Spinal cord (tissue), 10 donors: ENCODE data around the gene DAPK1. TPM values are rescaled to one million over a fixed set of nuclear protein-coding genes. Genes with fewer than 3 reads are reported as not detected.
"Not testable (repeated sequence)": the region's sequence is repeated elsewhere in the genome, so short reads cannot be mapped to it uniquely, and the experiment has no call there.

ENCODE experiments used
- DNase-seq, 6 donors: peaks; one replicate each; pipeline versions ENCODE4 v3.0.0 to v3.0.0-alpha.2; 2013 to 2015; ENCODE audit warnings: low spot score in 6 of 6, low read depth in 4 of 6
- H3K27ac ChIP-seq: one replicate; pipeline ENCODE4 v1.5.1; 2013; ENCODE audit warnings: low read depth, low read length, control low read depth
- H3K27me3 ChIP-seq: one replicate; pipeline ENCODE4 v1.6.1; 2013; ENCODE audit warnings: low read length; ENCODE audit not compliant: control insufficient read depth, insufficient read depth
- H3K36me3 ChIP-seq: one replicate; pipeline ENCODE4 v1.6.1; 2013; ENCODE audit warnings: low read length; ENCODE audit not compliant: control insufficient read depth, insufficient read depth
- H3K4me1 ChIP-seq: one replicate; pipeline ENCODE4 v1.6.1; 2013; ENCODE audit warnings: low read length; ENCODE audit not compliant: control insufficient read depth, insufficient read depth
- H3K4me3 ChIP-seq: one replicate; pipeline ENCODE4 v1.5.1; 2013; ENCODE audit warnings: low read depth, low read length, control low read depth
- H3K9me3 ChIP-seq: one replicate; pipeline ENCODE4 v1.6.1; 2013; ENCODE audit warnings: low read length; ENCODE audit not compliant: control insufficient read depth, insufficient read depth
- WGBS: methylation state at CpG from one replicate; pipeline ENCODE4 v1.1.5; 2013; ENCODE audit warnings: missing lambda C conversion rate; ENCODE audit not compliant: insufficient coverage; 5-methylcytosine and 5-hydroxymethylcytosine counted together
- polyA plus RNA-seq, 2 donors: library from polyadenylated mRNA; unstranded; fragments of 120-200 nt; gene quantifications; one replicate each; pipeline ENCODE4 v1.2.1, GENCODE V29; 2013; ENCODE audit not compliant: insufficient read length in 2 of 2
- total RNA-seq, 2 donors: library from RNA; depleted of rRNA in 1 of 2; stranded (reverse); fragments of 120-200 nt in 1 of 2; fragments of >200 nt in 1 of 2; gene quantifications; one replicate each; pipeline versions ENCODE4 v1.2.3 to v1.2.4, GENCODE V29; 2013 to 2014
- donor health status: healthy.

DAPK1 gene
- total and polyA plus RNA-seq, 4 donors: 53.3 to 82.6 (median 77.9) TPM

- H3K4me3 ChIP-seq: no peak overlapping the region
- no peaks in the 10 kb centered on the region for H3K27me3 ChIP-seq
- peaks cover 8% of the 10 kb centered on the region for H3K4me1 ChIP-seq
- H3K36me3 ChIP-seq: peaks cover 14% of the 10 kb centered on the region
- no peak overlapping the region for H3K27ac ChIP-seq
- no peak for DNase-seq
- WGBS: 88% methylated on average over 4 of the region's 6 CpGs
- no peaks in the 10 kb centered on the region for H3K9me3 ChIP-seq
These were observed 50.0 kb downstream of the DAPK1 start for GRCh38 chr9:87547671-87548081.

GRCh38 chr9:87548159-87548558 is 50.5 kb downstream of the DAPK1 start:
- WGBS: no CpG with 5 or more reads among the region's 3 CpGs
- H3K36me3 ChIP-seq: peaks cover 14% of the 10 kb centered on the region
- no peaks in the 10 kb centered on the region for H3K27me3 ChIP-seq
- no peak overlapping the region for H3K4me3 ChIP-seq
- no peaks in the 10 kb centered on the region for H3K9me3 ChIP-seq
- DNase-seq: no peak
- no peak overlapping the region for H3K27ac ChIP-seq
- H3K4me1 ChIP-seq: peaks cover 8% of the 10 kb centered on the region

GRCh38 chr9:87549088-87549487 is 51.4 kb downstream of the DAPK1 start:
- H3K27me3 ChIP-seq, DNase-seq, H3K4me3 ChIP-seq, H3K9me3 ChIP-seq, H3K27ac ChIP-seq: not testable (repeated sequence)
- Histone ChIP-seq H3K4me1 (peaks cover 10% of the 10 kb centered on the region), H3K36me3 (peaks cover 14% of the 10 kb centered on the region)
- no CpG with 5 or more reads among the region's 2 CpGs for WGBS

GRCh38 chr9:87549791-87550190 is 52.1 kb downstream of the DAPK1 start:
- no peaks in the 10 kb centered on the region for H3K9me3 ChIP-seq
- no peak for DNase-seq
- H3K27ac ChIP-seq: no peak overlapping the region
- H3K4me3 ChIP-seq: no peak overlapping the region
- 67% methylated on average over 1 of the region's 7 CpGs for WGBS
- H3K36me3 ChIP-seq: peaks cover 14% of the 10 kb centered on the region
- H3K27me3 ChIP-seq: no peaks in the 10 kb centered on the region
- peaks cover 15% of the 10 kb centered on the region for H3K4me1 ChIP-seq

- Histone ChIP-seq H3K4me3 (no peak overlapping the region), H3K27ac (no peak overlapping the region)
These were observed 52.7 kb downstream of the DAPK1 start for GRCh38 chr9:87550253-87550954.

GRCh38 chr9:87551772-87552217 is 54.1 kb downstream of the DAPK1 start:
- H3K36me3 ChIP-seq: peaks cover 10% of the 10 kb centered on the region
- no peak overlapping the region for H3K4me3 ChIP-seq
- 73% methylated on average over 5 of the region's 10 CpGs for WGBS
- no peak for DNase-seq
- H3K4me1 ChIP-seq: peaks cover 25% of the 10 kb centered on the region
- no peak overlapping the region for H3K27ac ChIP-seq
- H3K9me3 ChIP-seq: no peaks in the 10 kb centered on the region
- H3K27me3 ChIP-seq: no peaks in the 10 kb centered on the region

More at GRCh38 chr9:87550253-87550954, 52.7 kb downstream of the DAPK1 start:
- no peak for DNase-seq
- peaks cover 14% of the 10 kb centered on the region for H3K36me3 ChIP-seq
- no peaks in the 10 kb centered on the region for H3K27me3 ChIP-seq
- 71% methylated on average over 5 of the region's 5 CpGs for WGBS
- H3K9me3 ChIP-seq: no peaks in the 10 kb centered on the region
- H3K4me1 ChIP-seq: peaks cover 16% of the 10 kb centered on the region

- no peaks in the 10 kb centered on the region for H3K9me3 ChIP-seq
- DNase-seq: peak in 1 of 6 donors; percentile 65
- H3K4me1 ChIP-seq: peaks cover 25% of the 10 kb centered on the region
- H3K27me3 ChIP-seq: no peaks in the 10 kb centered on the region
- 15% methylated on average over 5 of the region's 11 CpGs for WGBS
- H3K27ac ChIP-seq: no peak overlapping the region
- H3K4me3 ChIP-seq: no peak overlapping the region
- peaks cover 3% of the 10 kb centered on the region for H3K36me3 ChIP-seq
These were observed 56.7 kb downstream of the DAPK1 start for GRCh38 chr9:87554171-87554910.

- Histone ChIP-seq H3K27me3 (no peaks in the 10 kb centered on the region), H3K36me3 (peaks cover 6% of the 10 kb centered on the region), H3K4me1 (peaks cover 25% of the 10 kb centered on the region), H3K9me3 (no peaks in the 10 kb centered on the region), H3K4me3 (no peak overlapping the region), H3K27ac (no peak overlapping the region)
- DNase-seq: no peak
- 85% methylated on average over 2 of the region's 2 CpGs for WGBS
These were observed 57.3 kb downstream of the DAPK1 start for GRCh38 chr9:87554976-87555375.

- H3K4me3 ChIP-seq: no peak overlapping the region
- H3K4me1 ChIP-seq: peaks cover 25% of the 10 kb centered on the region
- peaks cover 6% of the 10 kb centered on the region for H3K36me3 ChIP-seq
- H3K9me3 ChIP-seq: no peaks in the 10 kb centered on the region
- WGBS: 83% methylated on average over 6 of the region's 7 CpGs
- no peaks in the 10 kb centered on the region for H3K27me3 ChIP-seq
- no peak for DNase-seq
- H3K27ac ChIP-seq: no peak overlapping the region
These were observed 58.4 kb downstream of the DAPK1 start for GRCh38 chr9:87556039-87556438.

GRCh38 chr9:87556821-87557220 is 59.2 kb downstream of the DAPK1 start:
- DNase-seq: no peak
- Histone ChIP-seq H3K4me3 (no peak overlapping the region), H3K36me3 (peaks cover 5% of the 10 kb centered on the region), H3K27me3 (no peaks in the 10 kb centered on the region), H3K4me1 (peaks cover 20% of the 10 kb centered on the region), H3K27ac (no peak overlapping the region), H3K9me3 (no peaks in the 10 kb centered on the region)
- WGBS: 82% methylated on average over 6 of the region's 6 CpGs
